Colonic mucosa (tissue), 4 donors: Measurements from ENCODE around the gene HDAC4. TPM values are rescaled to one million over a fixed set of nuclear protein-coding genes. Genes with fewer than 3 reads are reported as not detected.
A peak's percentile ranks its signal among the peaks of the same experiment; 100 is the strongest.

ENCODE experiments used
- DNase-seq: peaks from one replicate; pipeline ENCODE4 v3.0.0-alpha.2; 2020
- H3K27ac ChIP-seq: fragments of 200-600 bp; one replicate; pipeline ENCODE4 v1.8.0; 2021
- H3K27me3 ChIP-seq: fragments of 200-600 bp; one replicate; pipeline ENCODE4 v1.8.0; 2021
- H3K36me3 ChIP-seq: fragments of 200-600 bp; one replicate; pipeline ENCODE4 v1.8.0; 2021
- H3K4me1 ChIP-seq: fragments of 200-600 bp; one replicate; pipeline ENCODE4 v1.8.0; 2021; ENCODE audit warnings: mild to moderate bottlenecking
- H3K4me3 ChIP-seq: fragments of 200-600 bp; one replicate; pipeline ENCODE4 v1.8.0; 2021
- H3K9ac ChIP-seq, 2 donors: one replicate each; pipeline ENCODE4 v1.7.0; 2013; ENCODE audit warnings: control low read depth in 2 of 2, low read depth in 2 of 2, low read length in 2 of 2
- H3K9me3 ChIP-seq: fragments of 200-600 bp; one replicate; pipeline ENCODE4 v1.8.0; 2021
- CTCF ChIP-seq: fragments of 200-600 bp; IDR thresholded peaks from one replicate; pipeline ENCODE4 v1.8.0; 2022; ENCODE audit warnings: antibody characterized with exemption, mild to moderate bottlenecking
- intact Hi-C: fragments of 100-400 bp; cut with DNase I; formaldehyde crosslinking; loops from one replicate; pipeline ENCODE4 v1.14.1; 2022
- total RNA-seq, 2 donors: library from RNA; stranded (reverse); fragmentation: NEBNext Ultra II Directional in 1 of 2; extraction: Animal tissue kit (Norgen Biotek cat#: 25700) in 1 of 2; gene quantifications; one replicate each; pipeline ENCODE4 v1.2.1, GENCODE V29; 2021
- donor health status: healthy.
- donor health status: DM: no; HTN: no; CAD: no.
- donor health status: DM: no; HTN: no; CAD: no.

The HDAC4 gene
- total RNA-seq, 2 donors from 2014 or later = 35.3 to 46.8 TPM

GRCh38 chr2:239077260-239077659 lies 323.6 kb downstream of the HDAC4 start:
- Histone ChIP-seq H3K4me3 (no peak overlapping the region), H3K4me1 (no peaks in the 10 kb centered on the region), H3K36me3 (no peaks in the 10 kb centered on the region), H3K9me3 (no peaks in the 10 kb centered on the region), H3K9ac (no peak overlapping the region), H3K27ac (no peak overlapping the region), H3K27me3 (no peaks in the 10 kb centered on the region)
- TF ChIP-seq CTCF = no peak
- no peak for DNase-seq
- intact Hi-C loops = no loop called here

- H3K27me3 ChIP-seq = no peaks in the 10 kb centered on the region
- H3K4me1 ChIP-seq = no peaks in the 10 kb centered on the region
- H3K4me3 ChIP-seq = peak overlapping the region; percentile 3
- peak overlapping the region; percentile 44 for H3K27ac ChIP-seq
- H3K36me3 ChIP-seq = no peaks in the 10 kb centered on the region
- peak overlapping the region in 1 of 2 donors; percentile 31 for H3K9ac ChIP-seq
- DNase-seq = peak; percentile 78
- intact Hi-C loops = no loop called here
- TF ChIP-seq CTCF = no peak
- no peaks in the 10 kb centered on the region for H3K9me3 ChIP-seq
Measured at GRCh38 chr2:239075918-239076758, 324.7 kb downstream of the HDAC4 start.

GRCh38 chr2:239073745-239074530 lies 326.9 kb downstream of the HDAC4 start:
- H3K27ac ChIP-seq = no peak overlapping the region
- H3K4me1 ChIP-seq = no peaks in the 10 kb centered on the region
- no peak overlapping the region for H3K9ac ChIP-seq
- no peaks in the 10 kb centered on the region for H3K27me3 ChIP-seq
- TF ChIP-seq CTCF = no peak
- no peaks in the 10 kb centered on the region for H3K9me3 ChIP-seq
- no peaks in the 10 kb centered on the region for H3K36me3 ChIP-seq
- intact Hi-C loops = no loop called here
- DNase-seq = no peak
- no peak overlapping the region for H3K4me3 ChIP-seq

- TF ChIP-seq CTCF = no peak
- Histone ChIP-seq H3K27ac (no peak overlapping the region), H3K4me1 (no peaks in the 10 kb centered on the region), H3K4me3 (no peak overlapping the region), H3K9ac (no peak overlapping the region), H3K9me3 (no peaks in the 10 kb centered on the region), H3K36me3 (no peaks in the 10 kb centered on the region), H3K27me3 (no peaks in the 10 kb centered on the region)
- intact Hi-C loops = no loop called here
- no peak for DNase-seq
Measured at GRCh38 chr2:239073270-239073669, 327.6 kb downstream of the HDAC4 start.

- Histone ChIP-seq H3K9me3 (no peaks in the 10 kb centered on the region), H3K4me3 (no peak overlapping the region), H3K9ac (no peak overlapping the region), H3K27me3 (no peaks in the 10 kb centered on the region), H3K27ac (no peak overlapping the region), H3K36me3 (no peaks in the 10 kb centered on the region), H3K4me1 (no peaks in the 10 kb centered on the region)
- TF ChIP-seq CTCF = no peak
- no peak for DNase-seq
- intact Hi-C loops = no loop called here
Measured at GRCh38 chr2:239072786-239073185, 328.0 kb downstream of the HDAC4 start.
